Fibroblast of skin of right biceps (primary cell): ENCODE measurements around the gene ZFYVE26.

Experiments used
- DNase-seq: peaks from one replicate; pipeline ENCODE4 v3.0.0-alpha.2; 2013

Gene ZFYVE26

DNA sequence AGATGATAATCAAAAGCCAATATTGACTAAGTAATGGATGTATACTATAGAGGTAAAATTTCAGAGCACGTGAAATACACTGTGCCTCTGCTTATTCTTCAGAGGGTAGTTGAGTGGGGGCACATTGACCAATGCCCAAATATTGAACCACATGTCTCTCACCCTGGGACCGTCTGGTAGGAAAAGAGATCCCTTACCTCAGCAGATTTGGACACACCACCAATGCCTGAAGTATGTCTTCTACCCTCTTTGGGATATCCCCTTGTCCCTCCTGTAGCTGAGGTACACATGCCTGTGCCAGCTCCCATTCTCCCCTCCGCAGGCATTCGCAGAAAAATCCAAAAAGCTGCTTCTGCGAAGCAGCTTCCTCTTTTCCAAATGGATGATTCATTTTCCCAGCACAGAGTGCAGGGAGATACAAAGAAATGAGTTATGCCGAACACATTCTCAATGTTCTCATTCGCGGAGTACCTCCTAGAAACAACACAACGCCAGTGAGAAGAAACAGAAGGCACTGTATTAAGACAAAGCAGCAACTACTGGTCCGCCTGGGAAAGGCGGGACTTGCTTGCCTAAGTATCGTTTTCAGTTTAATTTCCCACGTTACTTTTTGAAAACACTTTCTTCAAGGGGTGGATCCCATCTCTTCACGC lies 691 bp downstream of the ZFYVE26 start:
- peak; percentile 28 for DNase-seq

DNA sequence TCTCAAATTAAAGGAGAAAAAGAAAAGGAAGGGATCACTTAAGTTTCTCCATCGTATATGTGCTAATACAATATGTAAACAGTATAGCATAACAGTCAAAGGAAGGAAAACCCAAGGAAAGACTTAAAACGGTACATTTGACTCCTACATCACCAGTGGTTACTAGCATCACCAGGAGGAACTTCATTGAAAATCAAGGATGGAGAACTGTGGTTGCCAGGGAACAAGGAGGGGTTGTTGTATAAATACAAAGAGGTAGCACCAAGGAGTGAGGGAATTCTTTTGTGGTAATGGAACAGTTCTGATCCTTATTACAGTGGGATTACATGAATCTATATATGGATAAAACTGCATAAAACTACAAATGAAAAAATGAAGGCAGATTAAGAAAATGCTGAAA lies 1.6 kb downstream of the ZFYVE26 start:
- DNase-seq: no peak

DNA sequence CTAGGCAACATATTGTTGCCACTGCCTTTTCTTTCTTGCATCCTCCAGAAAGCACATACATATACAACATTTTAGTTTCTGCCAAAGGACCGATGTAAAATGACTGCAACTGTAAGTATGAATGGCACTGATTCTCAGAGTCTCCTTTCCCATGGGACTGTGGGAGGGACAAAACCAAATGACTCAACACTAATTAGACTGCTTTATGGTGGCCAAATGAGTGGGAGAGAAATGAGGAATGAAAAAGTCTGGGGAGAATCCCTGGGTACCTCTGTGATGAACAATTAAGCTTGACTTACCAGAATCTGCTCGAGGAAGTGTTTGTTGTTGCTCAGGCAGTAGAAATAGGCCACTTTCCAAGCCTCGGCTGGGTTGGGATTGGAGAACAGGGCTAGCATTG lies 10.1 kb downstream of the ZFYVE26 start:
- DNase-seq: peak; percentile 45

DNA sequence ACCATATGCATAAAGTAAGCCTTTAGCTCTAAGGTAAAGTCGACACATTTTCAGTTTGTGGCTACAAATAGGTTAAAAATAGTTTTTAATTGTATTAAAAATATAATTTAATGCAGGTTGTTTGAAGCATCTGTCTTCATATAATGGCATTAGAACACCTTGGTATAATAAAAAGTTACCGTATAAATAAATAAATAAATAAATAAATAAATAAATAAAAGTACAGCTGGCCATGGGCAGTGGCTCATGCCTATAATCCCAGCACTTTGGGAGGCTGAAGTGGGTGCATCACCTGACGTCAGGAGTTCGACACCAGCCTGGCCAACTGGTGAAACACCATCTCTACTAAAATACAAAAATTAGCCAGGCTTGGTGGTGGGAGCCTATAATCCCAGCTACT lies 15.6 kb downstream of the ZFYVE26 start:
- DNase-seq: no peak

DNA sequence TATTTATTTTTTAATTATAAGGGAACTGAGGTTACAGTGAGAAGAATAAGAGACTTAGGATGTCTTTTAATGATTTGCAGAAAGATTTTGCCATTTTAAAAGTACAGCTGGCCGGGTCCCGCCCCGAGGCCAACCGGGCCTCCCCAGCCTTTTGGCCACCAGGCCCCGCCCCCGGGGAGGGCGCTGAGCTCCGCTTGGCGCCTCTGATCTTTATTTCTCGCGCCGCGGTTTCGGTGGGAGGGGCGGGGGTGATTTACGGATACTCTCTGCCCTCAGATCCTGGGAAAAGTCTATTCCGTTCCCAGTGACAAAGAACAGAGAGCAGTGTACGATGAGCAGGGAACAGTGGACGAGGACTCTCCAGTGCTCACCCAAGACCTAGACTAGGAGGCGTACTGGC lies 17.7 kb downstream of the ZFYVE26 start:
- no peak for DNase-seq

DNA sequence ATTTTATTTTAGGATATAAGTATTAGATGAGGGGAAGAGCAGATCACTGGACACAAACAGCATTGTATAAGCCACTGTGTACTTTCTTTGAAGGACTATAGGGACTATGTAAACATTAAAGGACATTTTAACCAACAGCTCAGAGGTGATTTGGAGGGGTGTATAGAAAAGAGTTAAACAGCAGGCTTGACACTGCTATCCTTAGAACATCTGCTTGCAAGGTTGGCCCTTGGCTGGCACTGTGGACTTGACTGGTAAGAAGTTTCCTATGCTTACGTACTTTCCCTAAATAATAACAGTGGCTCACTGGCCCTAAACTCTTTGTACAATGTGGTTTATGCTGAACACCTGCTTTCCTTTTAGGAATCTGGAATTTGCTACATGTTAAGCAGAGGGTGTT lies 28.7 kb downstream of the ZFYVE26 start:
- no peak for DNase-seq

DNA sequence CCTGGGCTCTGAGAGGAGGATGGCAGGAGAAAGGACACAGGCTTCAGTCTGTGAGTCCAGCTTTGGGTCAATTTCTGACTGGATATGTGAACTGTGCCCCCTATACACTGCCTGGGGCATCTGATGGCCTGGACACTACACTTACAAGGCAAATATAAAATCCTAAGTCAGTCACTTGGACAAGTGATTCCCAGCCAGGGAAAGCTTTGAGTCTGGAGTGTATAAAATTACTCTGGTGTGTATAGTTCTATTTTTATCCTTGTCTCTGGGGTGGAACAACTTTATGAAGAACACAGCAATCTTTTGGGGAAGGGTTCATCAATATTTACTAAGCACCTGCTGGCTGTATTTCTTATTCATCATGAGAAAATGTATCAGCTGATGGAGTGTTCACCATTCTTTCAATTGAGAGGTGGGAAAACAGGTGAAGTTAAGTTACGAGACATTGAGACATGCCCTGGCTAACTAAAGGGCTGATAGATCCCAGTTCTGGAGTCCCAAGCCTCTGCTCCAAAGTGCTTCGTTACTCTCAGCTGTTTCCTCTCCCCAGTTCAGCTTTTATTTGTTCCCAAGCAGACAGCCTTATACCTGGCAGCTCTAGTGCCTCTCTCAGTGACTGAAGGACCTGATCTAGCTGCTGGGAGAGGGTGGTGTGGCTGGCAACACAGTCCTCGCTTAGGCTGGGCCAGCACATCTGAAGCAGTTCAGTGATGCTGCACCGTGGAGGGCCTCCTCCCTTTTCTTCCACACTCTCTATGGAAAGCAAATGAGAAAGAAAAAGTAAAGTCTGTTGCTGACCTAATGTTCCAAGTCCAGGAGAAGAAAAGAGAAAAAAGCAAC lies 30.9 kb downstream of the ZFYVE26 start:
- DNase-seq: no peak

DNA sequence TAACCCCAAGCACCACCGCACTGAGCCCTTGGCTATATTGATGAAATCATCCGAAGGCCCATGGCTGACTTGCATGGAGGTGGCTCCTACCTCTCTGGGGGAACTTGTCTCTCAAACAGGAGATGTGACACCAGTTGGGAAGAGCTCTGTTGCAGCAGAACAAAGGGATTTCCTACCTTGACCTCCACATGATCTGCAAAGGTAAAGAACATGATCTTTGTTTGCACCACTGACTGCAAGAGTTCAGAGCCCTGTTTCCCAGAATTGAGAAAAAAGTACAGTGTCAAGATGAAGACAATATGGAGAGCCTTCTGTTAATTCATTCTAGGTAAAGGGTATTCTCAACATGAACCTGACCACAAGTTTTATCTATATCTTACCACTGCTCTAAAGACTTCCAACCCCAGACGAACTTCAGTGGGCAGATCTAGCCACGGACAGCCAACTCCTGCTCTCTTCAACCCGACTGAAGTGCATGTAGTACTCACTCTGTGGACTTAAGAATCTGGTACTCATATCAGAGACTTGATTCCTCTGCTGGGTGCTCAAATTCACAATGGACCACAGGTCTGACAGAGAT lies 32.1 kb downstream of the ZFYVE26 start:
- DNase-seq: no peak

DNA sequence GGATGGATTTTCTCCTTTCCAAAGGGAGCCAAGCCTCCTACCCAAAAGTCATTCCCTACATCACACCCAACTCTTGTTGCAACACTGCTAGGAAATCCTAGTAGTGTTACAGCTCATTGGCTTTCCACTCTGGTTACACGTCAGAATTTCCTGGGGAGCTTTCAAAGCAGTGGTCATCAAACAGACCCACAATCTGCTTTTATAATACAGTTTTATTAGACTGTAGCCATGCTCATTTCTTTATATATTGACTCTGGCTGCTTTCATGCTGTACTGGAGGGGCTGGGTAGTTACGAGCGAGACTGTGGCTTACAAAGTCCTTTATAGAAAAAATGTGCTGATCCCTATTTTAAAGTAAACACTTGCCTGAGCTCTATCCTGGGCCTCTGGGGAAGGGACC lies 34.3 kb downstream of the ZFYVE26 start:
- DNase-seq: no peak

DNA sequence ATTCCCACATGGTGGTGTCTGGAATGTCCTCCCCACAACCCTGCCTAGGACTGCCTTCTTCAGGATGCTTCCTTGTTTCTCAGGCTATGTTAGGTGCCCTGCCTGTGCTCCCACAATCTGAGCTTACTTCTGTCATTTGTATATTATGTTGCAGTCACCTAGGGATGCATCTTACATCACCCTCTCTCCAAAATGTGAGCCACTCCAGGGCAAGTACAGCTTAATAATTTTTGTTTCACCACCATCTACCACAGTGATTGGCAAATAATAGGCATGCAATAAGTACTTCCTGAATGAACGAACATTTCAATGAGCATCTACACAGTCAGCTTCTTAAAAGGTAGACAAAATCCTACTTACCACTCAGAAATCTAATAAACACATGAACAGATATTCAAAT lies 37.6 kb downstream of the ZFYVE26 start:
- DNase-seq: no peak

DNA sequence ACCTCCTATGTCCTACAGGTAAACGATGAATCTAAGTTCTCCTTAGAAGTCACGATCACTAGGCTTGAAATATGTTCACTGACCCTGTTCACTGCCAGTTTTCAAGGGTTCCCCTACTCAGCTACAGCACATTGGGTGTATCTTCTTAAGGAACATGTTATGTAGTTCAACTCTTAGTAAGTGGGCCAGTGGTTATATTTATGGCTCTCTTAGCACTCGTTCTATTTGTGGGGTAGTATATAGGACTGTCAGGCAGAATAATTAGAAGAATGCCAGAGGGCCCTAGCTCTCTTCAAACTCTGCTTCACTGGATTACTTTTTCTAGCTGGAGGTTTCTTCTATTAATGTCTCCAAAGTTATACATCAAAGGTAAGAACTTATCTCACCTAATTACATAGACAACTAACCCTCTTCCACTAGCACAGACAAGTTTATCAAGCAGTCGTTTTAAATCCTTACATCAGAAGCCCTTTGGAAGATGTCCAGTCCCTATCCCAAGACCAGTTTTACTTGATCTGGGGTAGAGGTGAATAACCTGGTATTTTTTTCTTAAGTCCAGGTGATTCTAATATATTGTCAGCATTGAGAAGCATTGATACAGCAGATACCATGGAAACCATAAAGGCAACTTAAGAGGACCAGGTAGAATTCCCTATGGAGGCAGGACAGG lies 39.6 kb downstream of the ZFYVE26 start:
- no peak for DNase-seq

DNA sequence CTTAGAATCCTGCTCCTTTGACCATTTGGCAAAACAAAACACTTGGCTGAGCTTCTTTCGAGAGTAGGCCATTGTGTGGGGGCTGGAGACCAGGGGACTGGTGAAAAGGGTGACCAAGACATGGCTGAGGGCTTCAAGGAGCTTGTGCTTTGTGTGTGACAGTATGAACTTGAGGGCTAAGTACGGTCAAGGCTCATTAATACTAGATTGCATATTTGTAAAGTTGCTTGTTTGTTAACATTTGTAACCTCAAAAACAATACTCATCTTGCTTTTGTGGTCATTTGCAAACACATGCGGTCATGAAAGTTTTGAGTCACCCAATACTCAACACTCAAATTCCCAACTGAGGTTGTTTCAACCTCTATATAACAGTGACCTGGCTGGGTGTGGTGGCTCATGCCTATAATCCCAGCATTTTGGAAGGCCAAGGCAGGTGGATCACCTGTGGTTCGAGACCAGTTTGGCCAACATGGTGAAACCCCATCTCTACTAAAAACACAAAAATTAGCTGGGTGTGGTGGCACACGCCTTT lies 42.5 kb downstream of the ZFYVE26 start:
- no peak for DNase-seq

DNA sequence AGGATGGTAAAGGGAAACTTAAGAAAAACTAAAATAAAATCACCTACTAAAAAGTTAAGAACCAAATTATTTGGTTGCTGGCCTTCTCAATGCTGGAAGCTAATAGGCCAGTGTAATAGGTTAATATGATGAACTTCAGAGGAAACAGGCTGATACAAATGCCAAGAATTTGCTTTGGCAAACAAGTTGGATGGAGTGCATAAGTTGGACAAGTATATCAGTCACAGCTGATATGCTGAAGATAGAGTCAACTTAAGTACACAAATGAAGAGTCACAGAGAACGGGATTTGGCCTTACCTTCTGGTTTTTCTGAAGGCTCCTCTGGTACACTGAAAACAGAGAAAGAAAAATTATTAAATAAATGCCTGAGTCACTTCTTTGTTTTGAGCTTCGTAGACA lies 48.2 kb downstream of the ZFYVE26 start:
- DNase-seq: no peak

DNA sequence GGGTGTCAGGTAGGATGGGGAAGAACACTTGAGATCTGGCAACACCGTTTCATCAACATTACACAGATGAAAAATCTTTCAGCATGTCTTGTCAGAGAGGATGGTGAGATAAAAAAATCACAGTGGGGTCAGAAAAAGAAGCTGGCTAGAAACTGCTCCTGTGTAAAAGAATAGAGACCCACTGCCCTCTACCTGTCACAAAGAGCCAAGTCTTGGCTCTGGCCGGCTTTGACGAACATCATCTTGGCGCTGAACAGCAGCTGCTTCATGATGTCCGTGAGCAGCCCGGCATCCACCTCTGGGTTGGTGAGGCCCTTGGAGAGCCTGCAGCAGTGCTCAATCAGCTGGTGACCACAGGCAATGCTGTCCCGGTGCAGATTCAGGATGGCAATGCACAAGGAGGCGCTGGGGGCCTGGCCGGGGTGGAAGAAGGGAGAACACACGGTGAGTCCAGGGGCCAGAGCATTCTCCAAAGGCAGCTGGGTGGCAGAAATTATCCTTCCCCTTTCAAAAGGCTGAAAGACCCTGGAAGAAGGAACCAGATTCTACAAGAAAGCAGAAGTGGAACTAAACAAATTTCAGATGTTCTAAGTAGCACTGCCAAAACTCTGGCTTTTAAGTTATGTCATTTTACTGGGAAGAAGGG lies 50.2 kb downstream of the ZFYVE26 start:
- DNase-seq: no peak

DNA sequence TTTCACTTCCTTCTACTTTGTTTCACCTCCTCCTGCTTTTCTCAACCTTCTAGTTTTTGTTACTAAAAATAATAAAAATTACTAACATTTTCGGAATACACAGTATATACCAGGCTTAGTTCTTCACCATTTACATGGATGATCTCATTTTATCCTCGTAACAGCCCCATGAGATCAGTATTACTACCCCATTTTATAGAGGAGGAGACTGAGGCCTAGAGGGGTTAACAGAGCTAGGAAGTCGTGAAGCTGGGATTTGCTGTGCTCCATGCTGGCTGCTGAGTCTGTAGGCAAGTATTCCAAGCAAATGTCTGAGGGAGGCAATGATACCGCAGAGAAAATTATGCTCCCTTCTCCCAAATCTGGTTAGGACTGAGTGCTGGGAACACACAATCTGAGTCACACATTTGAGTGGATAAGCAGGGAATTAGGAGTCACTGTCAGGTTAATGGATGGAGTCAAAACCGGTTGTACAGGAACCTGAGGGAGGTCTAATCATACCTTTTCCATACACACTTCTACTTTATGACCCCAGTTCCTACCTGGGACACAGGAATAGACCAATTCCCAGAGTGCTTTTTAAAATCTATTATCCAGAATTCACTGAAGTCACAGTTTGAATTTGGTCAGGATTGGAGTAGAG lies 51.1 kb downstream of the ZFYVE26 start:
- DNase-seq: no peak

DNA sequence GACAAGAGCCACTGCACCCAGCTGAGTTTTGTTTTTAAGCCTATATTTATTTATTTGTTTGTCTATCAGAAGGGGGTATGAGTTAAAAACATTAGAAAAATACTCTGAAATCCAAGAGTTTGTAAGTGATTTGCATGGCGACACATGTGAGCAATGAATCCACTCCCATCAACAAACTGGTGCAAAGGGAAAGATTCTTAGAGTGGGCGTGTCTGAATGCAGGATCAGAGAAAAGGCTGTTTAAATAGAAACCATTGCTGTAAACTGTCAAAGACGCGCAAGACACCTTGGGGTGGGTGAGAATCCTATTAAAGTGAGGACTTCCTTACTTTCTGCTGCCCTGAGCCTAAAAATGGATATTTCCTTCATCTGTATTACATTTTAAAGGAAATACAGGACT lies 51.9 kb downstream of the ZFYVE26 start:
- no peak for DNase-seq

DNA sequence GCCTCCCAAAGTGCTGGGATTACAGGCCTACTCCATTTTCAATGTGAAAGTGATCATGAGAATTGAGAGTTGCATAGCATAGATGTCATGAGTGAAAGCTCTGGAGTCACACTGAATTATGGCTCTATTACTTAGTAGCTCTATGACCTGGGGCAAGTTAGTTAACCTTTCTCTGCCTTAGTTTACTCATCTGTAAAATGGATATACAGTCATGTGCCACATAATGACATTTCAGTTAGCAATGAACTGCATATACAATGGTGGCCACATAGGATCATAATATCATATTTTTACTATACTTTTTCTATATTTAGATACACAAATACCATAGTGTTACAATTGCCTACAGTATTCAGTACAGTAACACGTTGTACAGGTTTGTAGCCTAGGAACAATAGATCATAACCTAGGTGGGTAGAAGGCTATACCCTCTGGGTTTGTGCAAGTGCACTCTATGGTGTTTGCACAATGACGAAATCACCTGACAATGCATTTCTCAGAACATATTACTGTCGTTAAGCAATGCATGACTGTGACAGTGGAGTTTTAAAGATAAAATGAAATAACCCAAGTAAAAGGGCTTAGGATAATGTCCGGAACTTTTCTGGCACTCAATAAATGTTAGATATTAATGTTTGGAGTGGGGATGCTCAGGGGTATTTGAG lies 53.1 kb downstream of the ZFYVE26 start:
- DNase-seq: no peak

DNA sequence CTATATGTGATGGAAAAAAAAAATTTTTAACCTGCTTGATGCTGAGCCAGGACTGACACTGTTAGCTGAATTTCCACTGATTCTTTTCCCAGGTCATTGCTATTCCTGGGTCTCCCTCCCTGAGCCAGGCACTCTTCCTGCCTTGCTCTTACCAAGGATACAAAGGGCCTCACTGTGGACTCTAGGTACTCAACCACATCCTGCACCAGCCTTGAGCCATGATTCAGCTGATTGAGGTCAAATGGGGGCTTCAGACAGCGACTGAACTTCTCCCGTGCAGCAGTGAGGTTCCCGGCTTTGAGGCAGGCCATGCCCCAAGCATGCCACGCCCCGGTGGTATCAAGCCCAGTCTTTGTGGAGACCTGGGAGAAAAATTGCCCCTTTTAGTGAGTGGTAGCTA lies 54.3 kb downstream of the ZFYVE26 start:
- no peak for DNase-seq

DNA sequence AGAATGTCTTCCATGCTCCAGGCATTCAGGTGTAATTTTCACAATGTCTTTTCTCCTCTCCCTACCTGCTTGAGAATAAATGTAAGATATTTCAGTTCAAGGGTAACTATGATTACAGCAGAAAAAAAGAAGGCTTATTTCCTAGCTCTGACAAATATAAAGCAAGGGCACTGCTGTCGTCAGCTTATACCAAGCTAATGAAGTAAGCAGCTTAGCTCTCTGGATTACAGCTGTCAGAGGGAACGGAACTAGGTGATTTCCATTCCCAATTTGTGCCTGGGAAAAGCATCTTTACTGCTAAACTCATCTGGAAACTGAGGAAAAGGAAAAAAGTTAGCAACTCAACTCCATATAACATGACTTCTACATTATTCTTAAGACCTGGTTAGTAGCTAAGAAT lies 56.5 kb downstream of the ZFYVE26 start:
- no peak for DNase-seq

DNA sequence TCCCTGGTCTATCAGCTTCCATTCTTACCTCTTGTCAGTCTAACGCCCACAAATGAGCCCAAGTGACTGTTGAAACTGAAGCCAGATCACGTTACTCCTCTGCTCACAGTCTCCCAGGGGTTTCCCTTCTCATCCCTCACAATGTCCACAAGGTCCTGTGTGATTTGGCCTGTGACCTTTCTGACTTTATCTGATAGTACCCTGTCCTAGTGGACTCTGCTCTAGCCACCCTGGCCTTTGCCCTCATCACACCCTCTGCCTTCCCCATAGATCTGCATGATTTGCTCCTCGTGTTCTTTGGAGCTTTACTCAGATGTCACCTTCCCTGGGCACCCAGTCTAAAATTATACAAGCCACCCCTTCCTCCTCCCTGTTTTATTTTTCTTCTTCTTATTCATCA lies 59.2 kb downstream of the ZFYVE26 start:
- no peak for DNase-seq

DNA sequence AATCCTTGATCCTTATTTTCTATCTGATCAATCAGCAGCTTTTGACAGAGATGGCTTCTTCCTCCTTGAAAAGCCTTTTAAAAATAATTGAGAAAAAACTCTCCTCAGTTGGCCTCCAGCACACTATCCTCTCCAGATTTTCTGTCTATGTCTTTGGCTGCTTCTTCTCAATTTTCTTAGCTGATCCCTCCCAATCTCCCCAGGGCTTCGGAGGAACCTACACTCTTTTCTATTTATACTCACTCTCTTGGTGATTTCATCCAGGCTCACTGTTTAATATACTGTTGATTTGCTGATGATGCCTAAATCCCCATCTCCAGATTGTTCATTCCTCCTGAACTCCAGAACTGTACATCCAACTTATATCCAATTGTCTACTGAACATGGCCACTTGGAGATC lies 59.9 kb downstream of the ZFYVE26 start:
- no peak for DNase-seq
